ENCODE data around the gene PMPCA.
"Not testable (repeated sequence)": the region's sequence is repeated elsewhere in the genome, so short reads cannot be mapped to it uniquely, and the experiment has no call there.

PMPCA gene

DNA sequence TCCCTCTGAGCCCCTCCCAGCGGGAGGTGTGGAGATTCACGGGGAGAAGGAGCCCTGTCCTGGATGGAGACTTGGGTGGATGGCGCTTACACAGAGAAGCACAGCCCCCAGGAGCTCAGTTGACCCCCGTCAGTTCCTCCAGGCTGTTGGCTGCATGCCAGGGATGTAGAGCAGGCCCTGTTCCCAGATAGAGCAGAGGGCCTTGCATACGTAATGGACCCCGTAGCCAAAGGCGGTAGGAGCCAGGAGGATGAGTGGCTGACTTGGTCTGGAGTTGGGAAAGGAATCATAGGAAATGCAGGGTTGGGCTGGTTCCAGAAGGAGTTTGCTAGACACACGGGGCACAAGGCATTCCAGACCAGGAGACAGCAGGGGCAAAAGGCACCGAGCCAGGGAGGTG lies 2.5 kb downstream of the PMPCA start:
- DNase-seq (ENCODE audit: low spot score), result no peak

DNA sequence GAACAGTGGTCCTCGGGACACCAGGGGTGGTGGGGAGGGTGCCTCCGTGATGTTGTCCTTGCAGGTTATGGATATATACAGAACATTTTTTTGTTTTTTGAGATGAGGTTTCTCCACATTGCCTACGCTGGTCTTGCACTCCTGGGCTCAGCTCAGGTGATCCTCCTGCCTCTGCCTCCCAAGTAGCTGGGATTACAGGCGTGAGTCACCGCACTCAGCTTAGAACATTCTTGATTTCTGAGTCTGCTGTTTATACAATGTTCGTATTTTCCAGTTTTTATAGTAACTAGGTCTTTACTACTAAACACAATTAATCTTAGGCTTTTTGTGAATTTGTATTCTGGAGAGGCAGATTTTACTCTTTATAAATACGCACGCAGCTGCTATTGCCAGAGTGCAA lies 6.0 kb downstream of the PMPCA start:
- no peak for DNase-seq (ENCODE audit: low spot score)

DNA sequence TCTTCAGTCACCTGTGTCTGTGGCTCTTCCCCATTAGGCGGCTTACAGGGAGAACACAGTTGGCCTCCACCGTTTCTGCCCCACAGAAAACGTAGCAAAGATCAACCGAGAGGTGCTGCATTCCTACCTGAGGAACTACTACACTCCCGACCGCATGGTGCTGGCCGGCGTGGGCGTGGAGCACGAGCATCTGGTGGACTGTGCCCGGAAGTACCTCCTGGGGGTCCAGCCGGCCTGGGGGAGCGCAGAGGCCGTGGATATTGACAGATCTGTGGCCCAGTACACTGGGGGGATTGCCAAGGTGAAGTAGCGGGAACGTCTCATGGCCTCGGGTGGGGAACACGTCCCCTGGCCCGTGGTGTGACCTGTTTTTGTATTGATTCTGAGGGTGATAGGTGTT lies 6.5 kb downstream of the PMPCA start:
- no peak for DNase-seq (ENCODE audit: low spot score)

DNA sequence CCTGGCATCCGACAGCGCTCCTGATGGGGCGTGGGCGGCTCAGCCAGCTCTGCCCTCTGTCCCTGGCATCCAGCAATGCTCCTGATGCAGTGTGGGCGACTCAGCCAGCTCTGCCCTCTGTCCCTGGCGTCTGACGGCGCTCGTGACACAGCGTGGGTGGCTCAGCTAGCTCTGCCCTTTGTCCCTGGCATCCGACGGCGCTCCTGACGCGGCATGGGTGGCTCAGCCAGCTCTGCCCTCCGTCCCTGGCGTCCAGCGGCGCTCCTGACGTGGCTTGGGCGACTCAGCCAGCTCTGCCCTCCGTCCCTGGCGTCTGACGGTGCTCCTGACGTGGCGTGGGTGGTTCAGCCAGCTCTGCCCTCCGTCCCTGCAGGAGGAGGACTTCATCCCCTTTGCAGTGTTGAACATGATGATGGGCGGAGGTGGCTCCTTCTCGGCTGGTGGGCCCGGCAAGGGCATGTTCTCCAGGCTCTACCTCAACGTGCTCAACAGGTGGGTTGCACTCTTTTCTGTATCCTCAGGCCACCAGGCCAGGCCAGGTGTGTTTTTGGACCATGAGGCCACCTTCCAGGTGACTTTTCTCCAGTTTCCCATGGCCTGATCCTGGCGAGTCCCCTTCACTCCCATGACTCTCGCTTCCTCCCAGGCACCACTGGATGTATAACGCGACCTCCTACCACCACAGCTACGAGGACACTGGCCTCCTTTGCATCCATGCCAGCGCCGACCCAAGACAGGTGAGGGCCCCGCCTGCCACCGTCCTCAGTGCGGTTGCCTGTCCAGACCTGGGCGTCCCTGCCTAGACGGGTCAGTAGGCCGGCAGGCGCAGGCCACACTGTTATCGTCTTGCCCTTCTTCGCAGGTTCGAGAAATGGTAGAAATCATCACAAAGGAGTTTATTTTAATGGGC lies 8.0 kb downstream of the PMPCA start:
- no peak for DNase-seq (ENCODE audit: low spot score)

DNA sequence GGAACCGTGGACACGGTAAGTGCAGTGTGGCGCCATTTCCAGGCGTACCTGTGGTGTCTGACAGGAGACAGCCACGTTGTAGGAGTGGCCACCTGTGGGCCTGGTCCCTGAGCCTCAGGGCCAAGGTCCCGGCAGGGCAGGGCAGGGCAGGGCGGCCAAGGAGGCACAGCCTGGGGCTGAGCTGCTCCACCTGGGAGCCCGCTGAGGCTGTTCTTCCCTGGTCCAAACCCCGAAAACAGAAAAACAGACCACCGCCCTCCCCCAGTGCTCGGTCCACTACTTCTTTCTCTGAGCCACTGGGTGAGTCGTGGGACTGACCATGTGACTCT lies 8.6 kb downstream of the PMPCA start:
- DNase-seq (ENCODE audit: low spot score), result no peak

DNA sequence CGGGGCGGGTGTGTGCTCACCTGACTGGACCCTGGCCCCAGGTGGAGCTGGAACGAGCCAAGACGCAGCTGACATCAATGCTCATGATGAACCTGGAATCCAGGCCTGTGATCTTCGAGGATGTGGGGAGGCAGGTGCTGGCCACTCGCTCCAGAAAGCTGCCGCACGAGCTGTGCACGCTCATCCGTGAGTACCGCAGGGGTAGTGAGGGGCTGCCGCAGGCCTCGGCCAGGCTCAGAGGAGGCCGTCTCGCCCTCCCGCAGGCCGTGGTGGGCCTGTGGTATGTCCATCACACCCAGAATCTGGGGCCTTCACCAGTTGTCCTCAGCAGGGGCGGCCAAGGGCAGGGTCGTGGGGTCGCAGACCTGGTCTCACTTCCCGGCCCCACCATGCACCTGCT lies 11.3 kb downstream of the PMPCA start:
- no peak for DNase-seq (ENCODE audit: low spot score)

DNA sequence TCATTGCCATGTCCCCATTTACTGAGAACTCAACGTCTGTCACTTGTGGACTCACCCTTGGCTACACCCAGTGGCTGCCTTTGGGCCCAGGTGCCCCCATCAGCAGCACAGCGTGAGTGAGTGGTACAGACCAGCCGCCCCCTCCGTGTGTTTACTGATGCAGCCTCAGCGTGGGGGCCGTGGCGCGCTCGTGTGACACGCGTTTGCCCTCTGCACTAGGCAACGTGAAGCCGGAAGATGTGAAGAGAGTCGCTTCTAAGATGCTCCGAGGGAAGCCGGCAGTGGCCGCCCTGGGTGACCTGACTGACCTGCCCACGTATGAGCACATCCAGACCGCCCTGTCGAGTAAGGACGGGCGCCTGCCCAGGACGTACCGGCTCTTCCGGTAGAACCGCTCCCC lies 12.4 kb downstream of the PMPCA start:
- no peak for DNase-seq (ENCODE audit: low spot score)

DNA sequence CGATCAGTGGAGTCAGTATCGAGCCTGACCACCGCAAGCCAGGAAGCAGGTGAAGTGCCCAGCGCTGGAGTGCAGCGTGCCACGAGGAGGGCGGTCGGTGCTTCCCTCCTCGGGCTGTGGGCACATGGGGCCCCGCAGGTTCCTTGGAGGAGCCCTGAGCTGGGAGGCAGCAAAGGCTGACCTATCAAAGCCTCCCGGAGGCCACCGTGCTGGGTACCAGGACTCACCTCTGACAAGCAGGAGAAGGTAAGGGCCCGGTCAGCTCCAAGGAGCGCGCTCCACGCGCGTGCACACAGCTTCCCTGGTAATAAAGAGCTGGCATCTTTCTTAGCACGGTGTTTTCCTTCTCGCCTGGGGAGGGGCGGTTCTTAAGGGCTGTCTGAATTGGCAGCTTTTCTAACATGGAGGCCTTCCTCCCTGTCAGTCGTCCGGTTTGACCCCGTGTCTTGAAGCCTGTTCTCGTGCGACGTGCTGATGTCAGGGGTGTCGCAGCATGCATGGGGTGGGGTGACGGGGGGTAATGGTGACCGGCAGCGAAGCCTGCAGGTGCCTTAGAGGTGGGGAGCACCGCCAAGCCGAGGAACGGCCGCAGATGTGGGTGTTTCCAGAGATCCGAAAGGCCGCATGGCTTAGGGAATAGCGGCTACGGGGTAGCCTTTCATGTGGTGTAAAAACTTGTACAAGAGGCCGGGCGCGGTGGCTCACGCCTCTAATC lies 13.1 kb downstream of the PMPCA start:
- no peak for DNase-seq (ENCODE audit: low spot score)

DNA sequence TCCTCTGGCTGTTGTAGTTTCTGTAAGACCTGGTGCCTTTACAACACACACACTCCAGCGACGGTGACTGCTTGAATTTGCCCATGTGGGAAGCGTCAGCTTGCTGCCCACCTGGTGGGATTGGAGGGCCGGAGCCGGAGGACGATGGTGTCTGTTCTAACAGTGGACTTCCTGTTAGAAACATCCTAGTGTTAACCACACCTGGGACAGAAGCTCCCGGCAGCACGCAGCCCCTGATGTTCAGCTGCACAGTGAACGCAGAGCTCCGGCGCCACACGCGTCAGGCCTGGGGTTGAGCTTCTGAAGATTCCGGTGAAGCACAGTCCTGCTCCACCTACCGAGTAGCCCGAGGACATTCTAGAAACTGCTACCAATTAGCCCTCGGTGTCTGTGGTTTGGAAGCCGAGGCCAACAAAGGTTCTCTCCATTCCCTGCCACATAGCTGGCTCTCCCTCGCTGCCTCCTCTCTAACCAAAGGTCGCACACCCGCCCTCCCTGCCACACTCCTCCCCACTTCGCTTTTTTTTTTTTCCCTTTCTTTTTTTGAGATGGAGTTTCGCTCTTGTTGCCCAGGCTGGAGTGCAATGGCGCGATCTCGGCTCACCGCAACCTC lies 14.4 kb downstream of the PMPCA start:
- DNase-seq (ENCODE audit: low spot score), result no peak

DNA sequence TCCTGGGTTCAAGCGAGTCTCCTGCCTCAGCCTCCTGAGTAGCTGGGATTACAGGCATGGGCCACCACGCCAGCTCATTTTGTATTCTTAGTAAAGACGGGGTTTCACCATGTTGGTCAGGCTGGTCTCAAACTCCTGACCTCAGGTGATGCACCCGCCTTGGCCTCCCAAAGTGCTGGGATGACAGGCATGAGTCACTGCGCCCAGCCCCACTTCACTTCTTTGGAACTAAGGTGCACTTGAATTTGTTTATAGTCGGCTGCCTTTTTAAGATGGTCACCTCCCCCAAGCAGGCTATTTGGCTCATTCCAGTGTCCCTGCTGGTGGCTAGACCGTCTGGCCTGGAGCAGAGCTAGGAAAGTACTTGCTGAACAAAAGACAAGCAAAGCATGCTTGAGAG lies 14.9 kb downstream of the PMPCA start:
- DNase-seq (ENCODE audit: low spot score), result not testable (repeated sequence)

DNA sequence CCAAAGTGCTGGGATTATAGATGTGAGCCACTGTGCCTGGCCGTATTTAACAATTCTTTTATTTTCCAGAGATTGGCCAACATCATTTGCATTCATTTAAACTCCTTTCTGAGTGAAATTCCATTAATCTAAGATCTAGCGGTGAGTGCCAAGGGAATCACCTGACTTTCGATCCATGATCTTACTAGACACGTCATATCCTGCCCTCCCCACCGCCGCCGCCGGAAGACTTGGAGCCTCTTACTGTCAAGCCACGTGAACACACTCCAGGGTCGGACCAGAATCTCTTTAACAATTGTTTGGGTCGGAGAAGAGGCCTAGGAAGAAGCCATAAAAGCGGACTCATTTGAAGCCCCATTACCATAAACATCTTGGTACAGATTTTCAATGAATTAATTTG lies 16.3 kb downstream of the PMPCA start:
- DNase-seq (ENCODE audit: low spot score), result no peak

DNA sequence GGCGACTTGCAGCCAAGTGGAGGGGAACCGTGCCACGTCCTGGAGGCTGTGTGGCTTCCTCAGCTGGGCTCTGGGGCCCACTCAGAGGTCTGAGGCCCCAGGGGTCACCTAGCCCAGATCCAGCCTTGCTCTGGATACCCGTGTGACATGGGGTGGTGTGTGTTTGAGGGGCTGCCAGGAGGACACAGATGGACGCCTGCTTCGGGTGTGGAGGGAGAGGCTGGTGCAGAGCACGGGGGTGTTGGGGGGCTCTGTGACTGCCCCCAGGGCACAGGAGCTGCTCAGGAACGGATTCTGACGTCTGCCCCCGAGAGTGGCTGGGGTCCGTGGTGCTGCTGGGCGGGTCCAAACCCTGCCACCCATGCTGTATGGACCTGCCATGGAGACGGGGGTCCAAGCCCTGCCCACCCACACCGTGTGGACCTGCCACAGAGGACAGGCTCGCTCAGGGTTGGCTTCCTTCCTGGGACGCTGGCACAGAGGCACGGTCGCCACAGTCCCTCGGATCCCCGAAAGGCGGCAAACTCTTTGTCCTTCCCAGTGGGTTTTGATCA lies 18.7 kb downstream of the PMPCA start:
- no peak for DNase-seq (ENCODE audit: low spot score)

DNA sequence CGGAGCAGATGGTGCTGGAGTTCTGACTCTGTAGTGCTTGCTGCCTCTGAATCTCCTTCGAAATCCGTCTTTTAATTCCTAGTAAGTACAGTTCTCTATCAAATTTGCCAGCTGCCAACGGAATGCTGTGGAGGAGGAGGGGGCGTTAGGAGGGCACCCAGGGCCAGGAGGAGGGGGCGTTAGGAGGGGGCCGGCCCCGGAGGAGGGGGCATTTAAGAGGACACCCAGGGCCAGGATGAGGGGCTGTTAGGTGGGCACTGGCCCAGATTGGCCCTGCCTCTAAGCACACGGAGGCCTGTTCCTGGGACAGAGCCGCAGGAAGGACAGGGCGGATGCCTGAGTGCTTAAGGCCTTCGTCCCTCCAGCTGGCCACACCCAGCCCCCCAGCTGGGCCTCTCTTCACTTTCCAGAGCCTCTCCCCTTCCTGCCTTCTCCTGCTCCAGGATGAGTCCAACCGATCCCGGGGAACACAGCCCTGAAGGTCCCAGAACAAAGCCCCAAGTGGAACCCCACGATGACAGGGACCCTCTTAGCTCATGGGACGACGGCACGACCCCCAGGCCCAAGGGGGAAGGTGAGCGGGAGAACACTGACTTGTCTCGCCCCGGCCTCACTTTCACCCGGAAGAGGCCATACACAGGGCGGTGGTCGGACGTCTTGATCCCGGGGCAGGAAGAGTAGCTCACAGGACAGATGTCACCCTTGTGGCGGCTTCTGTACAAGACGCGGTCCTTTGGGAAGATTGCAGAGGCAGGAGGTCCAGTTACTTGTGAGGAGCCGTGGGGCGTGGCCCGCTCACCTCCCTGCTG lies 19.4 kb downstream of the PMPCA start:
- no peak for DNase-seq (ENCODE audit: low spot score)

DNA sequence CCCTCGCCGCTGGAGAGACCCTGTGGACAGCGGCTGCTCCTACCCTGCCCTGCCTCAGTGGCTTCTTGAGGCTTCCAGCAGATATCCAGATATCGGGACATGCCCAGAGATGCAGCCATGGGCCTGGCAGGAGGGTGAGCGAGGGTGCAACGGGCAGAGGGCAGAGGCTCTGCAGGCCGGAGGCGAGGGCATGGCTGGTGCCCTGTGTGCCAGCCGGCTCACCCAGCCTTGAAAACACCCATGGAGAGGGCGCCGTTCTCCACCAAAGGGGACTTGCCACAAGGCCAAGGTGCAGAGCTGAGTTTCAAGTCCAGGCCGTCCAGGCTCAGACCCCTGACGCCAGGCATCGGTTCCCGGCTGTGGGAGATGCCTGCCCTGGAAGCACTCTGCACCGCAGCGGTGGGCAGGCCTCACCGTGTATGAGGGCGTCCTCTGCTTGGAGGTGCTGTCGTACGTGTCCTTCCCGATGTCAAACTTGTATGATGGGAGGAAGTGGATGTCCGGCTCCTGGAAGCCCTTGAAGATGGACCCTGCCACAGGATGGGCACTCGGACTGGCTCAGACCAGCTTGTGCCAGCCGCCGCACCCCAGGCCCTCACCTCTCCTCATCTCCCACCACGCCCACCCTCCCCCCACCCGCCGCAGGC lies 20.3 kb downstream of the PMPCA start:
- no peak for DNase-seq (ENCODE audit: low spot score)

DNA sequence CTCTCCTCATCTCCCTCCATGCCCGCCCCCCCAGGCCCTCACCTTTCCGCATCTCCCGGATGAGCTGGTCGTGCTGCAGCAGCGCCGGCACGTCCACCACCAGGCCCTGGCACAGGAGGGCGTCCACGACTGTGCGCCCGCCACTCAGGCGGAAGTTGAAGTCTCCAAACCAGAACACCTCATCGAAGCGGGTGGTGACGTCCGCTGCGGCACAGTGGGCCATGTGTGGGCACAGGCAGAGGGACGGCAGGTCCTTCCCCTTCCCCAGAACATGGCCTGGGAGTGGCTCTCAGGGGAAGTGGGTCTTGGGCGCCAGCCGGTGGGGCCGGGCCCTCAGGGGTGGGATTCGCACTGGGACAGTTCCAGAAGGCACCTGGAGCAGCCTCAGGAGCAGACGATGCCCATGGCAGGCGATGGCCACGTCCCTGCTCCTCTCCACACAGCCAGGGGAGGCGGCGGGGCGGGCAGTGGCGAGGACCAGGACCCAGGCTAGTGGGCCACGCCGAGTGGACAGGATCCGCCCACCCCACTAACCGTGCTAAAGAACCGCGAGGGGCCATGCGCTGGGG lies 21.4 kb downstream of the PMPCA start:
- DNase-seq (ENCODE audit: low spot score), result no peak

DNA sequence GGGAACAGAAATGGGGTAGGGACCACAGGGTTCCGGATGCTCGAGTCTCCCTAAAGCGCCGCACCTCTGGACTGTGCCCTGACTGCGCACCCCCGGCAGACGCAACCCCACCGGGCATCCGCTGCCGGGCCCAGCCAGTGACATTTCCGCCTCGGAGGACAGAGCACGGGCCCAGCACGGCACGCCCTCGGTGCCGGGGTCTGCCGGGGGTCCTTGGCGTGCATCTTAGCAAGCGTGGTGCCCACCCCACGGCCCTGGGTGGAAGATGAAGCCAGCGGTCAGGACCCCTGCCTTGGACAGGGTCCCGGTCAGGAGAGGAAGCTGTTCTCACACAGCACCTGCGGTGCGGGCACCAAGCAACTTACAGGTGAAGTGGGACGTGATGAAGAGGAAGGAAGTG lies 22.1 kb downstream of the PMPCA start:
- no peak for DNase-seq (ENCODE audit: low spot score)

DNA sequence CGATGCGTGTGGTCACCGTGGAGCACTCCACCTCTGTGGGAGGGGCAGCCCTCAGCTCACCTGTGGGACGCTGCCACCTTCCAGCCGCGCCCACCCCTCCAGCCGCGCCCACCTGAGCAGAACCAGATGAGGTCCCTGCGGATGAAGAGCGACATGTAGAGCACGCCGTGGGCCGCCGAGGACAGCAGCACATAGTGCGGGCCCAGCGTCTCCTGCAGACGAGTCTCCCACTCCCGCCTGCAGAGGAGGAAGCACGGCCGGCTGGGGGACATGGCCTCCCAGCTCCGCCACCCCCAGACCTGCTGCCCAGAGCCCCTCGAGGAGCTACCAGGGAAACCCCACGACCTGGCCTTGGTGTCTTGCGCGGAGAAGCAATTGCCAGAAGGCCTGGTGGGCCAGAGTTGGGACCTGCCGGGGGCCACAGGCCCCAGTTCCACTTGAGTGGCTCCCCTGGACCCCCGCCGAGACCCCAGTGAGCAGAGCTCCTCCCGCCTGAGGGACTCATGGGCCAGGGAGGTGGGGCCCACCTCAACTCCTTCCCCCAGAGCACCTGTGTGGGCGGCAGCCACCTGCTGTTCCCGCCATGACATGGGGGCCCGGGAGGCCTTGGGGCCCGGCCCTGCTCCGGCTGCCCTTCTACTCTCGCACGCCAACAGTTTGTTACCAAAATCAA lies 22.7 kb downstream of the PMPCA start:
- no peak for DNase-seq (ENCODE audit: low spot score)

DNA sequence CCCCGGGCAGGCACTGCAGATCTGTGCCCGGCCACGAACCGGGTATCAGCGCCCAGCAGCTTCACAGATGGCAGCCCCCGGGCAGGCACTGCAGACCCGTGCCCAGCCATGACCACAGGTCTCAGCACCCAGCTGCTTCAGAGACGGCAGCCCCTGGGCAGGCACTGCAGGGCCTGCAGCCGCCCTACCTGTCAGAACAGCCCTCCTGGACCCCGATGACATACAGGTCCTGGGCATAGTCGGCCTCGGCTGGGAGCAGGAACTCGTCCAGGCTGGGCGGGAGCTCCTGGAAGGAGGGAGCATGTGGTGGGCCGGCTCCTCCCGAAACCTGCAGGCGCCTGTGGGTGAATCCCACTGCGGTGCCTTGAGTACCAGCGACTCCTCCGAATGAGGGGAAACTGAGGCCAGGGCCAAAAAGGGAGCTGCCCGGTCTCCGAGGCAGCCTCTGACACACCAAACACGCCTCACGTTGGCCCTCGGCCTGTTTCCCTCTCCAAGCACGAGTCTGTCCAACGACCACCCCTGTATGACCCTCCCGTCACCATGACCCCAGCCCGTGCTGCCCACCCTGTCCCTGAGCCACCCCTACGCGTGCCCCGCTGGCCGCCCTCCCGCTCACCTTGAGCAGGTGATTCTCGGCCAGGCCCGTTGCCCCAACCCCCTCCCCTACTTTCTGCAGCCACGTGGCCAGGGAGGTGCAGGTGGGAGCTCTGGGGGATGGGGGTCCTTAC lies 23.6 kb downstream of the PMPCA start:
- no peak for DNase-seq (ENCODE audit: low spot score)

DNA sequence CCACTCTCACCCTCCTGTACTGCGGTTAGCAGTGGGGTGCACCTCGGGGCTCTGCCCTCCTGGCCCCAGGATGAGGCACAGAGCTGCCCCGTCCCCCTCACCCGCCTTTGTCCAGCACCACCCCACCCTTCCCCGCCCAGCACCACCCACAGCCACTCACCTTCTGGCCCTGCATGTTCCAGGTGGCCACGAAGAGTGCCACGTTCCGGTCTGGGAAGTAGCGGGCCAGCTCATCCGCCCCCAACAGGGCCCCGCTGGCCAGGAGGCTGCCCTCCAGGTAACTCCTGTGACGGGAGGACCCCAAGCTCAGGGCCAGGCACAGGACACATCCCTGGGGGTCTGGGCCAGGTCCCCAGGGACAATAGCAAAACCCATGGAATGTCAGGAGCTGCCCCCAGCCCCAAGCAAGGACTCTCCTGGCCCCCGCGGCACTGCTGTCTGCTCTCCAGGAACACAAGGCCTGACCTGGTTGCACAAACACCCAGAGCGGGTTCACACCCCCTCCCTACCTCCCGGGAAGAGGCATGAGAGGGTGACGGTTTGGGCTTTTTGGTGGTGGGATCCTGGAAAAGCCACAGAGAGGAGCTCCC lies 24.2 kb downstream of the PMPCA start:
- DNase-seq (ENCODE audit: low spot score), result no peak

Measured in CD4-positive, alpha-beta T cell treated with Interleukin-15 for 4 hours (primary cell).